GM23248 (cell line): ENCODE results near the gene NAV2. TPM values are rescaled to one million over a fixed set of nuclear protein-coding genes. Genes with fewer than 3 reads are reported as not detected.
"Not testable (repeated sequence)": the region's sequence is repeated elsewhere in the genome, so short reads cannot be mapped to it uniquely, and the experiment has no call there.

Source experiments
- DNase-seq: peaks from one replicate; pipeline ENCODE4 v3.0.0-alpha.2; 2015
- H2AFZ ChIP-seq: fragments of 200-600 bp; sonication (generic); 2 replicates; pipeline ENCODE4 v1.6.1; 2016; ENCODE audit warnings: antibody characterized with exemption
- H3F3A ChIP-seq: fragments of 200-600 bp; sonication (generic); 2 replicates; pipeline ENCODE4 v1.6.1; 2016; ENCODE audit warnings: mild to moderate bottlenecking, antibody characterized with exemption, mixed run types; ENCODE audit not compliant: insufficient read depth
- H3K27ac ChIP-seq: fragments of 200-600 bp; sonication (generic); 2 replicates; pipeline ENCODE4 v1.5.1; 2016; ENCODE audit warnings: mild to moderate bottlenecking
- H3K27me3 ChIP-seq: fragments of 200-600 bp; sonication (generic); replicated peaks from 2 replicates; pipeline ENCODE4 v1.6.1; 2016; ENCODE audit warnings: mild to moderate bottlenecking; ENCODE audit not compliant: insufficient read depth
- H3K36me3 ChIP-seq: fragments of 200-600 bp; sonication (generic); 2 replicates; pipeline ENCODE4 v1.6.1; 2016; ENCODE audit warnings: low read depth, mild to moderate bottlenecking
- H3K4me1 ChIP-seq: fragments of 200-600 bp; sonication (generic); 2 replicates; pipeline ENCODE4 v1.6.1; 2016; ENCODE audit warnings: mild to moderate bottlenecking; ENCODE audit not compliant: insufficient read depth
- H3K4me2 ChIP-seq: fragments of 200-600 bp; sonication (generic); one replicate; pipeline ENCODE4 v1.6.1; 2016; ENCODE audit warnings: mild to moderate bottlenecking; ENCODE audit not compliant: unreplicated experiment
- H3K4me3 ChIP-seq: fragments of 200-600 bp; sonication (generic); 2 replicates; pipeline ENCODE4 v1.5.1; 2016; ENCODE audit warnings: mild to moderate bottlenecking
- H3K79me2 ChIP-seq: fragments of 200-600 bp; sonication (generic); 2 replicates; pipeline ENCODE4 v1.6.1; 2016; ENCODE audit warnings: mild to moderate bottlenecking; ENCODE audit not compliant: insufficient read depth
- H3K9ac ChIP-seq: fragments of 200-600 bp; sonication (generic); 2 replicates; pipeline ENCODE4 v1.6.1; 2016; ENCODE audit warnings: mild to moderate bottlenecking
- H3K9me2 ChIP-seq: fragments of 200-600 bp; sonication (generic); 2 replicates; pipeline ENCODE4 v1.6.1; 2016; ENCODE audit warnings: mixed run types, mild to moderate bottlenecking, moderate library complexity; ENCODE audit not compliant: insufficient read depth
- H3K9me3 ChIP-seq: fragments of 200-600 bp; sonication (generic); one replicate; pipeline ENCODE4 v1.6.1; 2017; ENCODE audit warnings: low read depth
- H4K20me1 ChIP-seq: fragments of 200-600 bp; sonication (generic); 2 replicates; pipeline ENCODE4 v1.6.0; 2016; ENCODE audit not compliant: insufficient read depth
- EZH2 ChIP-seq: fragments of 200-600 bp; sonication (generic); IDR thresholded peaks from 2 replicates; pipeline ENCODE4 v1.6.1; 2018; ENCODE audit warnings: antibody characterized with exemption, mild to moderate bottlenecking; ENCODE audit not compliant: insufficient read depth, poor library complexity, severe bottlenecking
- EZH2phosphoT487 ChIP-seq: fragments of 200-600 bp; sonication (generic); IDR thresholded peaks from 2 replicates; pipeline ENCODE4 v1.6.1; 2018; ENCODE audit warnings: antibody characterized with exemption, moderate library complexity, mild to moderate bottlenecking, low read depth; ENCODE audit not compliant: insufficient read depth
- WGBS, 2 experiments: methylation state at CpG; one replicate each; pipeline ENCODE4 v1.1.6; 2015 to 2017; ENCODE audit warnings: low lambda C conversion rate in 2 of 2, low coverage in 1 of 2; ENCODE audit errors: missing lambda C conversion rate in 2 of 2; 5-methylcytosine and 5-hydroxymethylcytosine counted together
- in situ Hi-C: fragments of 300-500 bp; cut with MboI; formaldehyde crosslinking; loops from 2 replicates; pipeline ENCODE4 v1.15.0; 2020
- polyA plus RNA-seq: library from polyadenylated mRNA; unstranded; fragments of >200 nt; fragmentation: Nextera tagmentation; extraction: Ambion mirVana; gene quantifications from 2 replicates; pipeline ENCODE4 v1.2.1, GENCODE V29; 2016
- total RNA-seq: library from RNA; depleted of rRNA; stranded (reverse); fragments of >200 nt; shearing (Covaris generic); gene quantifications from 2 replicates; pipeline ENCODE4 v1.2.3, GENCODE V29; 2014

NAV2 gene
- total and polyA plus RNA-seq, 2 experiments from 2014 or later: 5.7 to 11.9 TPM

GRCh38 chr11:20127671-20128527 lies 415.3 kb downstream of the NAV2 start:
- H3F3A ChIP-seq: peaks cover 23% of the 10 kb centered on the region
- H4K20me1 ChIP-seq: no peaks in the 10 kb centered on the region
- H3K79me2 ChIP-seq: no peaks in the 10 kb centered on the region
- TF ChIP-seq EZH2 (no peak), EZH2phosphoT487 (no peak)
- H3K4me2 ChIP-seq: no peak overlapping the region
- DNase-seq: peak; percentile 82
- no peaks in the 10 kb centered on the region for H3K9me2 ChIP-seq
- no peak overlapping the region for H3K27ac ChIP-seq
- H3K9ac ChIP-seq: no peak overlapping the region
- H3K4me1 ChIP-seq: peaks cover 8% of the 10 kb centered on the region; the same call in 1 of the 2 replicates
- WGBS, 2 experiments: 66 to 69% methylated on average over 16 of the region's 16 CpGs
- in situ Hi-C loops: loop anchor here (10.0 kb wide), 1 partner anchor 227 kb away; no protein-coding TSS in a partner anchor
- H3K27me3 ChIP-seq: no peaks in the 10 kb centered on the region
- H3K9me3 ChIP-seq: no peaks in the 10 kb centered on the region
- H2AFZ ChIP-seq: no peak overlapping the region
- H3K4me3 ChIP-seq: no peak overlapping the region
- no peaks in the 10 kb centered on the region for H3K36me3 ChIP-seq

- H3K27ac ChIP-seq, H3K9me2 ChIP-seq, H3K4me2 ChIP-seq, DNase-seq, H3K4me1 ChIP-seq, H3K4me3 ChIP-seq, H3K27me3 ChIP-seq, H2AFZ ChIP-seq, H3K36me3 ChIP-seq, H3K79me2 ChIP-seq, H3K9me3 ChIP-seq, H3K9ac ChIP-seq, H4K20me1 ChIP-seq: not testable (repeated sequence)
- H3F3A ChIP-seq: peaks cover 18% of the 10 kb centered on the region
- 90 to 95% methylated on average over 7 of the region's 7 CpGs for WGBS, 2 experiments
- in situ Hi-C loops: loop anchor here (10.0 kb wide), 1 partner anchor 226 kb away; no protein-coding TSS in a partner anchor
These were observed 415.8 kb downstream of the NAV2 start for GRCh38 chr11:20128528-20128825.

- no peak for DNase-seq
- 84 to 86% methylated on average over 4 of the region's 4 CpGs for WGBS, 2 experiments
- Histone ChIP-seq H3K36me3 (no peaks in the 10 kb centered on the region), H3K9me2 (no peaks in the 10 kb centered on the region), H3K9me3 (no peaks in the 10 kb centered on the region), H2AFZ (no peak overlapping the region), H3F3A (peaks cover 13% of the 10 kb centered on the region; the same call in 1 of the 2 replicates), H4K20me1 (no peaks in the 10 kb centered on the region), H3K9ac (no peak overlapping the region), H3K27ac (no peak overlapping the region), H3K4me2 (no peak overlapping the region), H3K79me2 (no peaks in the 10 kb centered on the region), H3K4me1 (peaks cover 8% of the 10 kb centered on the region; the same call in 1 of the 2 replicates), H3K27me3 (no peaks in the 10 kb centered on the region), H3K4me3 (no peak overlapping the region)
- TF ChIP-seq EZH2phosphoT487: no peak
- TF ChIP-seq EZH2: no peak
- in situ Hi-C loops: loop anchor here (10.0 kb wide), 1 partner anchor 225 kb away; no protein-coding TSS in a partner anchor
These were observed 417.0 kb downstream of the NAV2 start for GRCh38 chr11:20129665-20130064.

GRCh38 chr11:20131788-20132666 lies 419.4 kb downstream of the NAV2 start:
- no peaks in the 10 kb centered on the region for H3K9me2 ChIP-seq
- peak overlapping the region; percentile 78 for H3K4me3 ChIP-seq
- in situ Hi-C loops: no loop called here
- peak overlapping the region; percentile 72 for H3K9ac ChIP-seq
- TF ChIP-seq EZH2 (no peak), EZH2phosphoT487 (no peak)
- WGBS, 2 experiments: 12 to 13% methylated on average over 51 of the region's 51 CpGs
- peak overlapping the region; percentile 94 for H3K4me2 ChIP-seq
- no peaks in the 10 kb centered on the region for H4K20me1 ChIP-seq
- H3F3A ChIP-seq: peaks cover 12% of the 10 kb centered on the region
- peak overlapping the region; percentile 96 for H2AFZ ChIP-seq
- peak; percentile 76 for DNase-seq
- no peaks in the 10 kb centered on the region for H3K79me2 ChIP-seq
- H3K4me1 ChIP-seq: 0 out of 2 replicates have a peak, but pooled peaks cover 5% of the 10 kb centered on the region
- H3K9me3 ChIP-seq: no peaks in the 10 kb centered on the region
- no peak overlapping the region for H3K27ac ChIP-seq
- H3K36me3 ChIP-seq: no peaks in the 10 kb centered on the region
- no peaks in the 10 kb centered on the region for H3K27me3 ChIP-seq
